Measurements from ENCODE around the gene PTPN1.
"Not testable (repeated sequence)": the region's sequence is repeated elsewhere in the genome, so short reads cannot be mapped to it uniquely, and the experiment has no call there.

Gene PTPN1

GRCh38 chr20:50527068-50527605 lies 17.0 kb downstream of the PTPN1 start:
- no peak for DNase-seq (ENCODE audit: low read depth in 3 of 3, low spot score in 1 of 3)

- no peak for DNase-seq (ENCODE audit: low read depth in 3 of 3, low spot score in 1 of 3)
These were observed 17.9 kb downstream of the PTPN1 start for GRCh38 chr20:50528129-50528528.

GRCh38 chr20:50528804-50529351 lies 18.7 kb downstream of the PTPN1 start:
- DNase-seq (ENCODE audit: low read depth in 3 of 3, low spot score in 1 of 3): no peak

GRCh38 chr20:50532221-50532620 lies 22.0 kb downstream of the PTPN1 start:
- DNase-seq (ENCODE audit: low read depth in 3 of 3, low spot score in 1 of 3): no peak

- no peak for DNase-seq (ENCODE audit: low read depth in 3 of 3, low spot score in 1 of 3)
These were observed 22.9 kb downstream of the PTPN1 start for GRCh38 chr20:50533061-50533460.

- DNase-seq (ENCODE audit: low read depth in 3 of 3, low spot score in 1 of 3): no peak
These were observed 23.3 kb downstream of the PTPN1 start for GRCh38 chr20:50533464-50533863.

GRCh38 chr20:50534567-50534966 lies 24.4 kb downstream of the PTPN1 start:
- DNase-seq (ENCODE audit: low read depth in 3 of 3, low spot score in 1 of 3): no peak

GRCh38 chr20:50535162-50535561 lies 25.0 kb downstream of the PTPN1 start:
- DNase-seq (ENCODE audit: low read depth in 3 of 3, low spot score in 1 of 3): no peak

GRCh38 chr20:50536333-50536732 lies 26.1 kb downstream of the PTPN1 start:
- DNase-seq (ENCODE audit: low read depth in 3 of 3, low spot score in 1 of 3): no peak

- DNase-seq (ENCODE audit: low read depth in 3 of 3, low spot score in 1 of 3): no peak
These were observed 27.5 kb downstream of the PTPN1 start for GRCh38 chr20:50537546-50538201.

GRCh38 chr20:50538276-50538675 lies 28.1 kb downstream of the PTPN1 start:
- DNase-seq (ENCODE audit: low read depth in 3 of 3, low spot score in 1 of 3): no peak

GRCh38 chr20:50539798-50540197 lies 29.6 kb downstream of the PTPN1 start:
- DNase-seq (ENCODE audit: low read depth in 3 of 3, low spot score in 1 of 3): not testable (repeated sequence)

- DNase-seq (ENCODE audit: low read depth in 3 of 3, low spot score in 1 of 3): no peak
These were observed 30.7 kb downstream of the PTPN1 start for GRCh38 chr20:50540620-50541605.

- DNase-seq (ENCODE audit: low read depth in 3 of 3, low spot score in 1 of 3): no peak
These were observed 31.4 kb downstream of the PTPN1 start for GRCh38 chr20:50541606-50542041.

- DNase-seq (ENCODE audit: low read depth in 3 of 3, low spot score in 1 of 3): no peak
These were observed 33.1 kb downstream of the PTPN1 start for GRCh38 chr20:50543326-50543725.

GRCh38 chr20:50545126-50545525 lies 34.9 kb downstream of the PTPN1 start:
- no peak for DNase-seq (ENCODE audit: low read depth in 3 of 3, low spot score in 1 of 3)

GRCh38 chr20:50546729-50547314 lies 36.6 kb downstream of the PTPN1 start:
- DNase-seq (ENCODE audit: low read depth in 3 of 3, low spot score in 1 of 3): no peak

GRCh38 chr20:50547964-50548363 lies 37.8 kb downstream of the PTPN1 start:
- no peak for DNase-seq (ENCODE audit: low read depth in 3 of 3, low spot score in 1 of 3)

GRCh38 chr20:50548396-50548795 lies 38.2 kb downstream of the PTPN1 start:
- no peak for DNase-seq (ENCODE audit: low read depth in 3 of 3, low spot score in 1 of 3)

- no peak for DNase-seq (ENCODE audit: low read depth in 3 of 3, low spot score in 1 of 3)
These were observed 40.3 kb downstream of the PTPN1 start for GRCh38 chr20:50550531-50550930.

- DNase-seq (ENCODE audit: low read depth in 3 of 3, low spot score in 1 of 3): no peak
These were observed 41.1 kb downstream of the PTPN1 start for GRCh38 chr20:50551288-50551687.
